ENCODE measurements around the gene SIX6.
A peak's percentile ranks its signal among the peaks of the same experiment; 100 is the strongest.

Gene SIX6

GRCh38 chr14:60514741-60515491 lies 6.0 kb downstream of the SIX6 start:
- DNase-seq = peak; percentile 72

GRCh38 chr14:60515511-60516289 lies 6.8 kb downstream of the SIX6 start:
- DNase-seq = no peak

- no peak for DNase-seq
Observed at GRCh38 chr14:60532442-60532841, 23.5 kb downstream of the SIX6 start.

- DNase-seq = no peak
Observed at GRCh38 chr14:60537663-60538062, 28.7 kb downstream of the SIX6 start.

- DNase-seq = no peak
Observed at GRCh38 chr14:60544659-60545058, 35.7 kb downstream of the SIX6 start.

GRCh38 chr14:60553808-60554207 lies 44.9 kb downstream of the SIX6 start:
- no peak for DNase-seq

GRCh38 chr14:60561845-60562746 lies 53.1 kb downstream of the SIX6 start:
- DNase-seq = peak; percentile 73

Measured in NCI-H345 (cell line).